ENCODE results near the gene PRKN. TPM values are rescaled to one million over a fixed set of nuclear protein-coding genes. Genes with fewer than 3 reads are reported as not detected.

Gene PRKN
- polyA plus RNA-seq, 3 donors, result 8.3 to 11.0 (median 9.2) TPM

GRCh38 chr6:162203287-162203686 is 524.3 kb downstream of the PRKN start:
- no peak for DNase-seq (ENCODE audit: low read depth in 3 of 3, low spot score in 2 of 3)

- no peak for DNase-seq (ENCODE audit: low read depth in 3 of 3, low spot score in 2 of 3)
Observed at GRCh38 chr6:162200945-162201690, 526.4 kb downstream of the PRKN start.

- no peak for DNase-seq (ENCODE audit: low read depth in 3 of 3, low spot score in 2 of 3)
Observed at GRCh38 chr6:162200041-162200440, 527.5 kb downstream of the PRKN start.

- no peak for DNase-seq (ENCODE audit: low read depth in 3 of 3, low spot score in 2 of 3)
Observed at GRCh38 chr6:162198925-162199324, 528.6 kb downstream of the PRKN start.

GRCh38 chr6:162198076-162198475 is 529.5 kb downstream of the PRKN start:
- DNase-seq (ENCODE audit: low read depth in 3 of 3, low spot score in 2 of 3), result no peak

- DNase-seq (ENCODE audit: low read depth in 3 of 3, low spot score in 2 of 3), result no peak
Observed at GRCh38 chr6:162195441-162195840, 532.1 kb downstream of the PRKN start.

GRCh38 chr6:162190981-162191380 is 536.6 kb downstream of the PRKN start:
- DNase-seq (ENCODE audit: low read depth in 3 of 3, low spot score in 2 of 3), result no peak

GRCh38 chr6:162187168-162187935 is 540.2 kb downstream of the PRKN start:
- no peak for DNase-seq (ENCODE audit: low read depth in 3 of 3, low spot score in 2 of 3)

GRCh38 chr6:162184465-162184864 is 543.1 kb downstream of the PRKN start:
- no peak for DNase-seq (ENCODE audit: low read depth in 3 of 3, low spot score in 2 of 3)

- no peak for DNase-seq (ENCODE audit: low read depth in 3 of 3, low spot score in 2 of 3)
Observed at GRCh38 chr6:162181741-162182401, 545.7 kb downstream of the PRKN start.

GRCh38 chr6:162181111-162181510 is 546.5 kb downstream of the PRKN start:
- no peak for DNase-seq (ENCODE audit: low read depth in 3 of 3, low spot score in 2 of 3)

- no peak for DNase-seq (ENCODE audit: low read depth in 3 of 3, low spot score in 2 of 3)
Observed at GRCh38 chr6:162179196-162179951, 548.2 kb downstream of the PRKN start.

- no peak for DNase-seq (ENCODE audit: low read depth in 3 of 3, low spot score in 2 of 3)
Observed at GRCh38 chr6:162178666-162179065, 548.9 kb downstream of the PRKN start.

- no peak for DNase-seq (ENCODE audit: low read depth in 3 of 3, low spot score in 2 of 3)
Observed at GRCh38 chr6:162178266-162178665, 549.3 kb downstream of the PRKN start.

- DNase-seq (ENCODE audit: low read depth in 3 of 3, low spot score in 2 of 3), result no peak
Observed at GRCh38 chr6:162177746-162178145, 549.8 kb downstream of the PRKN start.

GRCh38 chr6:162173466-162173865 is 554.1 kb downstream of the PRKN start:
- no peak for DNase-seq (ENCODE audit: low read depth in 3 of 3, low spot score in 2 of 3)

- no peak for DNase-seq (ENCODE audit: low read depth in 3 of 3, low spot score in 2 of 3)
Observed at GRCh38 chr6:162165479-162165878, 562.1 kb downstream of the PRKN start.

- no peak for DNase-seq (ENCODE audit: low read depth in 3 of 3, low spot score in 2 of 3)
Observed at GRCh38 chr6:162157167-162157870, 570.2 kb downstream of the PRKN start.

- no peak for DNase-seq (ENCODE audit: low read depth in 3 of 3, low spot score in 2 of 3)
Observed at GRCh38 chr6:162156146-162156545, 571.4 kb downstream of the PRKN start.

GRCh38 chr6:162154930-162155329 is 572.6 kb downstream of the PRKN start:
- DNase-seq (ENCODE audit: low read depth in 3 of 3, low spot score in 2 of 3), result no peak
